Stimulated activated CD4-positive, alpha-beta T cell treated with anti-CD3 and anti-CD28 coated beads, Interleukin-12 subunit alpha, Interleukin-12 subunit beta, amount 100 ng/mL, for 48 hours (primary cell): ENCODE results near the gene SHROOM1.
"Not testable (repeated sequence)": the region's sequence is repeated elsewhere in the genome, so short reads cannot be mapped to it uniquely, and the experiment has no call there.

ENCODE experiments used
- DNase-seq, 3 donors: peaks; one replicate each; pipeline ENCODE4 v3.0.0-alpha.2; 2020; ENCODE audit warnings: low read depth in 2 of 3, low spot score in 1 of 3

Gene SHROOM1

GRCh38 chr5:132830436-132831094 lies at the start of gene SHROOM1:
SHROOM1 (minus strand) TSS chr5:132830647; CDS start chr5:132826140, 4,507 bp downstream.
- no peak for DNase-seq

DNA sequence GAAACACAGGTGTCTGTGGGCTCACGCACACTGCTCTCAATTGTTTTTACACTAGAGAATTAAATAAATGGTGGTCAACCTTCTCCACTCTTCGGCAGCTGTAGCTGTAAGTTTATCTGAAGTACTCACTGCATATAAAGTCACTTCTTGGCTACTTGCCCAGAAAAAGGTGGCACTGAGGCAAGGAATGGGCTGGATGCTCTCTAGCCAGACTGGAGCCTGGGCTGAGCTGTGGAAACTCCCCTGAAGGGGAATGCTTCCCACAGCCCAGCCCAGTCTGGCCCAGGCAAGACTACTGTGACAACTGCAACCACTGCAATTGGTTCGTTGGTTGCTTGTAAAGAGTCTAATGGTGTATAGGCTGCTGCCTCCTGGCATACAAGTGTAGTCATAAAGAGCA lies 47.5 kb upstream of the SHROOM1 start:
- no peak for DNase-seq

DNA sequence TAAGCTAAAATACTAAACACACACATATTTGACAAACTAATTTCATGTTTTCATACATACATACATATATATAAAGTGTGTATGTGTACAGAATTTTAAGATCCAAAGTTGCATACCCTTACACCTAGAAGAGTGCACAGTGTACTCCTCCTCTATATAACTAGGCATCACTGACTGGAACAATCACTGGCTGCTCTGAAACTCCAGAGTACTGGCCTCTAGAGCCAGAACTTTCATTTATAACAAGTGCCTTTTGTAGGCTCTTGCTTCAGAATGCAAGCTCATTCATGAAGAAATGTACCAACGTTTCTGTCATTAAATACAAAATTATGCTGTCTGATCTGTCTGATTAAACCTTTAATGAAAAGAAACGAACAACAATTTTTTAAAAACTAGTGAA lies 47.0 kb upstream of the SHROOM1 start:
- no peak for DNase-seq

DNA sequence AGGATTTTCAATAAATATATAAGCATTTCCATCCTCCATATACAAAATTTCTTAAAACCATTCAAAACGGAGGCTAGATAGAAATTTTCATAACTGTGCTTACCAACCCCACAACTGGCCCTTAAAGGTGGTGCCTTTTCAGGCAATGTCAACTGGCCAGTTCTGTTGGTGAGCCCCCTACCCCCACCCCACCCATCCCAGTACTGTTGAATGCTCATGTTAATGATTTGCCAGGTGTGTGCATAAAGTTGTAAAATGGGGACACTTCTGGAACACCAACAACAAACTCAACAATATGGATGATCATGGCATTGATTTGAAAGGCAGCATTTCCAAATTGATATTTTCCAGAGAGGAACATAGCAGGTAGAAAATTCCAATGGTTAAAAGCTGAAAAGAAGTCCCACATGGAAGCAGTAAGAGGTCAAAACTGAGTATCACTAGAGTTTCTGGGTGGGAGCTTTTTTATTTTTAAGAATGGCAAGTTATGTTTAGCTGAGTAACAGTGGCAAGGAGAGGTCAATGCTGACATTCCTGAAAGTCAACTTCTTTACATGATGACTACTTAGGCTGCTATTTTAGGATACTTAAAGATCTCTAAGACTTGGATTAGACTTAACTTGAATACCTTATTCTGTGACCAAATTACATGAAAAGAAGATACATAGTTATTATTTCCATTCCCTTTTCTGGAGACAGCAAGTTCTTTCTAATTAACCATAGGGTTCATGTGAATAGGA lies 45.7 kb upstream of the SHROOM1 start:
- DNase-seq = no peak

- no peak for DNase-seq
These were observed 43.5 kb upstream of the SHROOM1 start for GRCh38 chr5:132873930-132874271.

GRCh38 chr5:132873119-132873929 lies 42.9 kb upstream of the SHROOM1 start, which contains the start of gene LEAP2:
LEAP2 (plus strand) TSS chr5:132873668; CDS start chr5:132873695, 27 bp downstream.
- DNase-seq = no peak

DNA sequence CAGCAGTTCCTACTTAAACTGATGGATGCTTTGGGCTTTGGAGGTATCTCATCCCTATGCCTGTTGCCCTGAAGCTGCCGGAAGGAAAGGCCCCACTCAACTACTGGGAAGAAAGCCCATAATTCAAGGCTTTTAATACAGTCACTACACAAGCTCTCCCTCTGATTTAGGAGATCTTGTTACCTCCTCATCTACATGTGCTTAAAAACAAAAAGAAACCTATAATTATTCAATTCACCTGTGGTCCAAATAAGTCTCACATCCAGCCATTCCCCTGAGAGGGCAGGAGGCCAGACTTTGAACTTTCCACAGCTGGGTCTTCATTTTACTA lies 42.3 kb upstream of the SHROOM1 start:
- DNase-seq = no peak

DNA sequence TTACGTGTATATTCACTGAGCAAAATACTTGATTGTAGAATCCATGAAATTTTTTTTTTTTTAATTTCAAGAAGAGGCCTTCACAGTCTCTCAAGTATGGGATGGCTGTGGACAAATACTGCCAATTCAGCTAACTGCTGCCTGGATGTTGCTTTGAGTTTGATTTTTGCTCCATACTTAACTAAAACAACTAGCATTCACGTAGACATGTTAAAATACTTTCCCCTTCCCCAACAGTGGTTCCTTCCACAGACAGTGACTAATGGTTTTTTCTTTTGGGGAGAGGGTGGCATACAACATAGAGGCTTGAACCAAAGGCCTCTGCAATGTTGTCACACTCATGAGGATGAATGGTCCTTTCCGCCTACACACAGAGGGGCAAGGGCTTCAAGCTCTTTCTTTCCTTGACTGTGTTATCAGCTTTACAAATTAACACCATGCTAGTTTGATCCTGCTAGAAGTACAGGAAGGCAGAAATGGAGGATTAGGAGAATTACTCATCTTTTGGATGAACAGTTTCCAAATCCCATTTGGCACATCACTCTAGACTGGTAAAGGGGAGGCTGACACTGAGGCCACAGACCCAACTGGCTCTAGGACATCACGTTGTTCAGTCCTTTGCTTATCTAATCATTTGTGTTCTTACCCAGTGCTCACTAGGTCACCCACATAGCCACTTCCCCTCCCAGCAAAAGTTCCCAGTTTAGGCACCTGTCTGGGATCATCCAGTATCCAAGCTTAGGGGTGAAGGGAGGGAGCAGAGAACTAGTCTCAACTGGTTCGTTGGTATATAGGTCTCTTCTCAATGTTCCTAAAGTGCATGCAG lies 41.2 kb upstream of the SHROOM1 start:
- no peak for DNase-seq

DNA sequence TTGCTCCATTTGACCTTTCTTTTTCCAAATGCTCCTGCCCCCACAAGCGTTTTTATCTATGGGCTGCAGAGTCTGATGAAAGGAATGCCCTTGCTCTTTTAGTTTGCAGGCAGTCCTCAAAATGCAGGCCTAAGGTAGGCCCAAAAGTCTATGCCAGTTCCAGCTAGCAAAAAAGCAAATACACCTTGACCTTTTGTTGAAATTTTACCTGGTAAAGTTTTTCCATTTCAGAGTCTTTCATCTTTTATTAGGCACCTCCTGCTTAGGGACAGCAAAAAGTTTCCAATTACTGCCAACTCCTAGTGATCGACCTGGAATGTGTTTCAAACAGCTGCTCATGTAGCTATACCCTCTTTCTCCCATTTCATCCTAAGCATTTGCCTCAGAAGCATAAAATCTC lies 40.4 kb upstream of the SHROOM1 start:
- DNase-seq = no peak

DNA sequence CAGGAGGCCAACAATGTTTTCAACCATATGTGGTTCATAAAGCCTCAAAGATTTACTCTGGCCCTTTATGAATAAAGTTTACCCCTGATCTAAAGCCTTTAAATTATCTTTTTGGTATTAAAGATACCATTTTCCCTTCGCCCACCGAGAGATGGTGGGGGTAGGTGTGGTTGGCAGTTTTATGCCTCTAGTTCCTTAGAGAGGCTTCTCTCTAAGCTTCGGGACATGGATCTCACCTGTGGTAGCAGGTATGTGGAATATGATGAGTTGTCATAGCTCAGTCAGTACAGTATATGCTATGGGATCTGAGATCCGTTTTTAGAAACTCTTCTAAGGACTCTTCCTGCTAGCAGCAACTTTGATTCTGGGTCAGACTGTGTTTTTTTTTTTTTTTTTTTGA lies 38.3 kb upstream of the SHROOM1 start:
- no peak for DNase-seq

- DNase-seq = no peak
These were observed 36.6 kb upstream of the SHROOM1 start for GRCh38 chr5:132867046-132867451.

DNA sequence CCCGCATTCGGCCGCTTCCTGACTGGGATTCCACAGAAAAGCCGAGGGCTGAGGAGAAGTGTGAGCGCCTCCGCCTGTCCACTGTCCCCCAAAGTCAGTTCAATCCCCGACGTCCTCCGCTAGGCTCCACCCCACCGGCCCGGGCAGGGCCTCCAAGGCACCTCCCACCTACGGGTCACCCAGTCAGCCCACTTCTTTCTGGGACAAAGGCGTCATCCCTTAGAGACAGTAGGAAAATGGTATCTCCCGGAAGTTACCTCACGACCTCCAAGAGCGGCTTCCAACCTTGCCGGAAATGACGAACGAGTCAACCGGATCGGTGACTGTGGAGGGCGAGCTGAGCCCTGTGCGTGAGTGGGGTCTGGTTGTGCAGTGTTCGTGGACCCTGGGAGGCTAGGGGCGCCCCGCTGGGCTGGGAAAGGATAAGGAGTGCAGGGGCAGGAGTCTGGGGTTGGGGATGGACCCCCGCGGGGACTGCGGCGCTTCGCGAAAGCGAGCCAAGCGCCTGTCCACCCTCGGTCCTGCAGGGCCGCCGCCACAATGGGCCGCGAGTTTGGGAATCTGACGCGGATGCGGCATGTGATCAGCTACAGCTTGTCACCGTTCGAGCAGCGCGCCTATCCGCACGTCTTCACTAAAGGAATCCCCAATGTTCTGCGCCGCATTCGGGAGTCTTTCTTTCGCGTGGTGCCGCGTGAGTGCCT lies 36.0 kb upstream of the SHROOM1 start, which contains the start of the genes GDF9 and UQCRQ:
TSS of gene GDF9 (minus strand) at position 128 of the 704 bp plus-strand sequence. CDS start 1,936 bp downstream, outside the sequence.
TSS of gene UQCRQ (plus strand) at position 301 of the 704 bp plus-strand sequence. CDS start at position 541, 240 bp downstream.
- DNase-seq = peak; percentile 85 to 89 (median 86)

- no peak for DNase-seq
These were observed 35.4 kb upstream of the SHROOM1 start for GRCh38 chr5:132865668-132866341.

DNA sequence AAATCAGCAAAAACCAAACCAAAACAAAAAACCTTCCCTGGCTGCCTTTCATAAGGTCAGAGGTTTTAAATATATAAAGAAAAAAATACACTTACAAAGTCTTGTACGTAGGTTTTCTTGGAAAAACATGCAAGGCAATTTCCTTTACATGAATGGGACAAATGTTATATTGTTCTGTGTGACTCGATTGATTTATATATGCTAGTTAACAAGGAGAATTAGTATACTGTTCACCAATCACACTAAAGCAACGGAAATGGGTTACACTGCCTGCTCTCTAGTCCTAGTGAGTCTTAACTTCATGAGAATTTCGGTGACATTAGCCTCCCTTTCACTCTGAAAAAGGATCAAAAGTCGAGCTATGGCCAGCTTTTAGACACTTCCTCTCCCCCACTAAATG lies 30.3 kb upstream of the SHROOM1 start:
- no peak for DNase-seq

- no peak for DNase-seq
These were observed 29.5 kb upstream of the SHROOM1 start for GRCh38 chr5:132859889-132860437.

GRCh38 chr5:132856011-132856410 lies 25.6 kb upstream of the SHROOM1 start:
- DNase-seq = no peak

- DNase-seq = not testable (repeated sequence)
These were observed 24.5 kb upstream of the SHROOM1 start for GRCh38 chr5:132854992-132855391.

DNA sequence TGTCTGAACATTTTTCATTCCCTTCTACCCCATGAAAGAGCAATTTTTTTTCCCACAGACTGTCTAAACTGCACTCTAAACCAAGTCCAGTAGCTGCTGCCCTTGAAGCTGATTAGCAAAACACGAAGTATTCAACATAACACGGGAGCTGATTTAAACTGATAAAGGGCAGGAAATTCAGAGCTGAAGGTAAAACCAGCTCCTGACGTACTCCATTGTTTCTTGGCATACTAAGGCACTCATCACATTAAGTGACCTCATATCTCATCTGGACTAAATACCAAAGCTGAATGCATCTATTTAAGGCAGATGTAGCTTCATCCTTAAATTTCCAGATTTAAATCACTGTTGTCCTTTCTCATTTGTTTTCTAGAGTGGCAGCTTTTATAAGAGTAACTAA lies 23.9 kb upstream of the SHROOM1 start:
- no peak for DNase-seq

- DNase-seq = no peak
These were observed 23.3 kb upstream of the SHROOM1 start for GRCh38 chr5:132853790-132854189.
